Neuron (in vitro differentiated cells): ENCODE data around the gene KAT6B.

Experiments
- H2AFZ ChIP-seq: one replicate; pipeline ENCODE4 v1.6.1; 2013; ENCODE audit warnings: low read depth, mild to moderate bottlenecking, inconsistent platforms, low read length, moderate library complexity
- H3K27me3 ChIP-seq: one replicate; pipeline ENCODE4 v1.6.1; 2013; ENCODE audit warnings: low read length; ENCODE audit not compliant: insufficient read depth
- H3K36me3 ChIP-seq: one replicate; pipeline ENCODE4 v1.6.1; 2013; ENCODE audit warnings: low read length; ENCODE audit not compliant: insufficient read depth
- H3K4me1 ChIP-seq: one replicate; pipeline ENCODE4 v1.6.1; 2013; ENCODE audit warnings: low read length; ENCODE audit not compliant: insufficient read depth
- H3K4me3 ChIP-seq: 2 replicates; pipeline ENCODE4 v1.5.1; 2013; ENCODE audit warnings: mild to moderate bottlenecking, low read length, moderate library complexity
- H3K9me3 ChIP-seq: one replicate; pipeline ENCODE4 v1.6.1; 2013; ENCODE audit warnings: low read length

The KAT6B gene

GRCh38 chr10:75020168-75020567, 193.8 kb downstream of the KAT6B start:
- Histone ChIP-seq H2AFZ (no peak overlapping the region), H3K4me3 (no peak overlapping the region), H3K9me3 (no peaks in the 10 kb centered on the region), H3K27me3 (no peaks in the 10 kb centered on the region), H3K4me1 (peaks cover 10% of the 10 kb centered on the region), H3K36me3 (peaks cover 47% of the 10 kb centered on the region)

DNA sequence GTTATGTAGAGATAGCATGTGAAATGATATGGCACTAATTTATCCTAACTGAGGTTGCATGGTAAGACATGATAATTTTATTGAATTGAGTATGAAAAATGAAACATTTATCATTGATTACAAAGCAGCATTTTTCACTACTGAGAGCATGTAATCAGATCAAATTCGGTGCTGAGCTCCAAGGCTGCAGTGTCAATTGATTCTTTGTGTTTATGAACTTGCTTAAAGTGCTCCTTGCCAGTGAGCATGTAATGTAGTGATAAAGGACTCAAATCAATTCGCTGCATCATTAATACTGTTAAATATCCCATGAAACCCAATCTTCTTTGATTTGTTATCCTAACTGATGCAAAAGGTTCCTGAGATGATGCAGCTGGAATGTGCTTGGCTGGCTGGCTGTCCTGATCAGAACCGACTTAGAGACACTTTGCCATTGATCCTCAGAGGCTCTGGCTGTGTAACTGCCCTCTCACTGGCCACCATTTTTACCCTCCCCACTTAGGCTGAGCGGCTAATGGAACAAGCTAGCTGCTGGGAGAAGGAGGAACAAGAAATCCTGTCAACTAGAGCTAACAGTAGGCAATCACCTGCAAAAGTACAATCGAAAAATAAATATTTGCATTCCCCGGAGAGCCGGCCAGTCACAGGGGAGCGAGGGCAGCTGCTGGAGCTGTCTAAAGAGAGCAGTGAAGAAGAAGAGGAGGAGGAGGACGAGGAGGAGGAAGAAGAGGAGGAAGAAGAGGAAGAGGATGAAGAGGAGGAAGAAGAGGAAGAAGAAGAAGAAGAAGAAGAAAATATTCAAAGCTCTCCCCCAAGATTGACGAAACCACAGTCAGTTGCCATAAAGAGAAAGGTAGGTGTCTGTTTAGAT, 195.2 kb downstream of the KAT6B start:
- Histone ChIP-seq H3K4me3 (no peak overlapping the region), H3K36me3 (peaks cover 58% of the 10 kb centered on the region)

GRCh38 chr10:75023074-75023473, 196.7 kb downstream of the KAT6B start:
- Histone ChIP-seq H2AFZ (no peak overlapping the region), H3K9me3 (no peaks in the 10 kb centered on the region), H3K36me3 (peaks cover 67% of the 10 kb centered on the region), H3K27me3 (no peaks in the 10 kb centered on the region), H3K4me3 (no peak overlapping the region), H3K4me1 (peaks cover 10% of the 10 kb centered on the region)

More for the DNA sequence above, 195.2 kb downstream of the KAT6B start:
- H3K9me3 ChIP-seq, result no peaks in the 10 kb centered on the region
- no peaks in the 10 kb centered on the region for H3K27me3 ChIP-seq
- H2AFZ ChIP-seq, result no peak overlapping the region
- H3K4me1 ChIP-seq, result peaks cover 10% of the 10 kb centered on the region

DNA sequence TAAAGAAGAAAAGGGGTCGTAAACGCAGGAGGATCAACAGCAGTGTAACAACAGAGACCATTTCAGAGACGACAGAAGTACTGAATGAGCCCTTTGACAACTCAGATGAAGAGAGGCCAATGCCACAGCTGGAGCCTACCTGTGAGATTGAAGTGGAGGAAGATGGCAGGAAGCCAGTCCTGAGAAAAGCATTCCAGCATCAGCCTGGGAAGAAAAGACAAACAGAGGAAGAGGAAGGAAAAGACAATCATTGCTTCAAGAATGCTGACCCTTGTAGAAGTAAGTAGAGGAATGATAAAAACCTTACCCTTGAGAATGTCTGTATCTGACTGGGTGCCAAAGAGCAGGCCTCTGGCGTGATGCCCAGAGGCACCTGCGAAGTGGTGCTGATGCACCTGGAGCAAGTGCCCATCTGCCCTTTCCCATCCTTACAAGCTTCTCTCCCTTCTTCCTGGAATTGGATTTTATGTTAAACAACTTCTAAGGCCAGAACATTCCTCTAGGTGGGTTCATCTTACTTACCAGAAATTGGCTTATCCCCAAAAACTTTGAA, 198.6 kb downstream of the KAT6B start:
- no peak overlapping the region for H2AFZ ChIP-seq
- no peaks in the 10 kb centered on the region for H3K27me3 ChIP-seq
- H3K9me3 ChIP-seq, result no peaks in the 10 kb centered on the region
- H3K4me1 ChIP-seq, result no peaks in the 10 kb centered on the region
- H3K36me3 ChIP-seq, result peaks cover 85% of the 10 kb centered on the region
- no peak overlapping the region for H3K4me3 ChIP-seq

GRCh38 chr10:75028049-75028448, 201.6 kb downstream of the KAT6B start:
- H3K36me3 ChIP-seq, result peaks cover 75% of the 10 kb centered on the region
- no peaks in the 10 kb centered on the region for H3K27me3 ChIP-seq
- H2AFZ ChIP-seq, result no peak overlapping the region
- no peak overlapping the region for H3K4me3 ChIP-seq
- H3K4me1 ChIP-seq, result no peaks in the 10 kb centered on the region
- no peaks in the 10 kb centered on the region for H3K9me3 ChIP-seq

- Histone ChIP-seq H3K4me1 (no peaks in the 10 kb centered on the region), H2AFZ (no peak overlapping the region), H3K27me3 (no peaks in the 10 kb centered on the region)
Observed at GRCh38 chr10:75028748-75029147, 202.3 kb downstream of the KAT6B start.

DNA sequence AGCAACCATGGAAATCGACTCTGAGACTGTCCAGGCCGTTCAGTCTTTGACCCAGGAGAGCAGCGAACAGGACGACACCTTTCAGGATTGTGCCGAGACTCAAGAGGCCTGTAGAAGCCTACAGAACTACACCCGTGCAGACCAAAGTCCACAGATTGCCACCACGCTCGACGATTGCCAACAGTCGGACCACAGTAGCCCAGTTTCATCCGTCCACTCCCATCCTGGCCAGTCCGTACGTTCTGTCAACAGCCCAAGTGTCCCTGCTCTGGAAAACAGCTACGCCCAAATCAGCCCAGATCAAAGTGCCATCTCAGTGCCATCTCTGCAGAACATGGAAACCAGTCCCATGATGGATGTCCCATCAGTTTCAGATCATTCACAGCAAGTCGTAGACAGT, 203.0 kb downstream of the KAT6B start:
- Histone ChIP-seq H3K4me1 (no peaks in the 10 kb centered on the region), H3K36me3 (peaks cover 68% of the 10 kb centered on the region), H3K27me3 (no peaks in the 10 kb centered on the region), H3K4me3 (no peak overlapping the region), H2AFZ (no peak overlapping the region), H3K9me3 (no peaks in the 10 kb centered on the region)

More at GRCh38 chr10:75028748-75029147, 202.3 kb downstream of the KAT6B start:
- Histone ChIP-seq H3K36me3 (peaks cover 70% of the 10 kb centered on the region), H3K4me3 (no peak overlapping the region), H3K9me3 (no peaks in the 10 kb centered on the region)

- no peaks in the 10 kb centered on the region for H3K27me3 ChIP-seq
- no peak overlapping the region for H3K4me3 ChIP-seq
- no peak overlapping the region for H2AFZ ChIP-seq
- H3K4me1 ChIP-seq, result no peaks in the 10 kb centered on the region
- no peaks in the 10 kb centered on the region for H3K9me3 ChIP-seq
- peaks cover 64% of the 10 kb centered on the region for H3K36me3 ChIP-seq
Observed at GRCh38 chr10:75029857-75030256, 203.5 kb downstream of the KAT6B start.

DNA sequence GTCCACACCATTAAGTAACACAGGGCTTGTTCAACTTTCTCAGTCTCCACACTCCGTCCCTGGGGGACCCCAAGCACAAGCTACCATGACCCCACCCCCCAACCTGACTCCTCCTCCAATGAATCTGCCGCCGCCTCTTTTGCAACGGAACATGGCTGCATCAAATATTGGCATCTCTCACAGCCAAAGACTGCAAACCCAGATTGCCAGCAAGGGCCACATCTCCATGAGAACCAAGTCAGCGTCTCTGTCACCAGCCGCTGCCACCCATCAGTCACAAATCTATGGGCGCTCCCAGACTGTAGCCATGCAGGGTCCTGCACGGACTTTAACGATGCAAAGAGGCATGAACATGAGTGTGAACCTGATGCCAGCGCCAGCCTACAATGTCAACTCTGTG, 204.0 kb downstream of the KAT6B start:
- Histone ChIP-seq H2AFZ (no peak overlapping the region), H3K4me3 (no peak overlapping the region), H3K36me3 (peaks cover 58% of the 10 kb centered on the region), H3K4me1 (no peaks in the 10 kb centered on the region), H3K27me3 (no peaks in the 10 kb centered on the region), H3K9me3 (no peaks in the 10 kb centered on the region)

GRCh38 chr10:75032119-75032518, 205.7 kb downstream of the KAT6B start:
- Histone ChIP-seq H3K4me3 (no peak overlapping the region), H3K27me3 (no peaks in the 10 kb centered on the region), H3K4me1 (no peaks in the 10 kb centered on the region), H2AFZ (no peak overlapping the region), H3K9me3 (no peaks in the 10 kb centered on the region), H3K36me3 (peaks cover 45% of the 10 kb centered on the region)

GRCh38 chr10:75032813-75033212, 206.4 kb downstream of the KAT6B start:
- no peaks in the 10 kb centered on the region for H3K27me3 ChIP-seq
- H3K4me1 ChIP-seq, result no peaks in the 10 kb centered on the region

DNA sequence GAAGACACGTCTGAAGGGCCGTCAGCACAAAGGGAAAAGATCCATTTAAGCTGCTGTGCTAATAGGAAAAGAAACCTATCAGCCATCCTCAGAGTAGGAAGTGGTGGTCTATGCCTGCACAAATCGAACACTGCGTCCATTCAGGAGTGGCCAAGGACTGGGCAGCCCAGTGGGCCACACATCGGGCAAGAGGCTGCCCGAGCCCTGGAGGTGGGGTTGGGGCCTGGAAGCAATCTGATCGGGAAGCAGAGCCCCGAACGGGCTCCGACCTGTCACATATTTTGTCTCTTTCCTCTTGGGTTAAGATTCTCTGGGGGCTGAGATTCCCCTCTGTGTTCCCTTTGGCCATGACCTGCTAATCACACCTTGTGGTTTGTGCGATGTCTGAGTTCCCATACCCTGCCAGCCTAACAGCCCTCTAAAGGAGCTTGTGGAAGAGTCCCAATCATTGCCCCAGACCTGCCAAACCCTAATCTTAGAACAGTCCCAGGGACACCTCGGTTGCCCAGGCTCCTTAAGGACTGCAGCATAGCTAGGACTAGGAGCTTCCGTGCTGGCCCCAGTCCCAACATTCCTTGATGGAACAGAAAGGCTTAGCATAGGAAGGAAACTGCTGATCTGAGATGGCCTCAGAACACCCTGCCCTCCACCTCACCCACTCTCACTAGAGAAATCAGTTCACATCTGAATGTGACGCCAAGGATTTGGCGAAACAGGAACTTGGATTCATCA, 207.2 kb downstream of the KAT6B start:
- no peak overlapping the region for H3K4me3 ChIP-seq
- peaks cover 32% of the 10 kb centered on the region for H3K36me3 ChIP-seq
- no peaks in the 10 kb centered on the region for H3K9me3 ChIP-seq
- H2AFZ ChIP-seq, result no peak overlapping the region
- no peaks in the 10 kb centered on the region for H3K27me3 ChIP-seq
- no peaks in the 10 kb centered on the region for H3K4me1 ChIP-seq

More at GRCh38 chr10:75032813-75033212, 206.4 kb downstream of the KAT6B start:
- H3K9me3 ChIP-seq, result no peaks in the 10 kb centered on the region
- no peak overlapping the region for H2AFZ ChIP-seq
- H3K36me3 ChIP-seq, result peaks cover 39% of the 10 kb centered on the region
- H3K4me3 ChIP-seq, result no peak overlapping the region

DNA sequence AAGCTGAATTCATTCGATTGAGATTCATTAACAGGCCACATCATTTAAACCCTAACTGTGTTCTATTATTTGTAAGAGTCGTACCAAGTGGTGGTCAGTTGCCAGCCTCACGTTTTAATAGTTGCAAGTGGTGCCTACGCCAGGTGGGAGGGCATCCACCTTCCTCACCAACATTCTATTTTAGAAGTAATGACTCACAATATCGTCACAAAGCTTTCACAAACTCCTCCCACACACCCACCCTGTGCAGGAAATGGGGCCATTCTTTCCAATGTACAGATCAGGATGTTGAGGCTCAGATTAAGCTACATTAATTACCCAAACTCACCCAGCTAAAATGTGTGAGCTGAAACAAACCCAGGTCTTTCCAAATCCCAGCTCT, 207.7 kb downstream of the KAT6B start:
- Histone ChIP-seq H3K4me1 (no peaks in the 10 kb centered on the region), H3K9me3 (no peaks in the 10 kb centered on the region), H3K36me3 (peaks cover 26% of the 10 kb centered on the region), H2AFZ (no peak overlapping the region), H3K27me3 (no peaks in the 10 kb centered on the region), H3K4me3 (no peak overlapping the region)
